H1 (cell line): Measurements from ENCODE around the gene YPEL5. TPM values are rescaled to one million over a fixed set of nuclear protein-coding genes. Genes with fewer than 3 reads are reported as not detected.

ENCODE experiments used
- CTCF ChIP-seq, 3 experiments: IDR thresholded peaks; 1 replicate in 2 of 3; 2 replicates in 1 of 3; pipeline versions ENCODE4 v1.5.1 to v1.6.1; 2011; ENCODE audit warnings: low read length in 3 of 3, mild to moderate bottlenecking in 3 of 3, inconsistent platforms in 2 of 3, low read depth in 1 of 3, moderate library complexity in 1 of 3; ENCODE audit not compliant: insufficient read depth in 1 of 3; ENCODE audit errors: control extremely low read depth in 1 of 3
- POLR2A ChIP-seq, 2 experiments: IDR thresholded peaks; 1 replicate in 1 of 2; 2 replicates in 1 of 2; pipeline ENCODE4 v1.6.1; 2011; ENCODE audit warnings: low read depth in 2 of 2, low read length in 2 of 2, mild to moderate bottlenecking in 2 of 2; ENCODE audit errors: control extremely low read depth in 1 of 2
- polyA plus RNA-seq, 7 experiments: library from polyadenylated mRNA; depleted of rRNA in 3 of 7; stranded (reverse) in 5 of 7; unstranded in 2 of 7; fragments of >200 nt in 5 of 7; fragments of 200-250 nt in 2 of 7; gene quantifications; 1 replicate in 5 of 7; 2 replicates in 1 of 7; 4 replicates in 1 of 7; pipeline versions ENCODE4 v1.2.1 to v1.2.3, GENCODE V29; 2011 to 2013; ENCODE audit warnings: missing spikeins in 2 of 7, mixed read lengths in 2 of 7
- total RNA-seq: library from RNA; stranded (reverse); fragmentation: NEBNext Ultra II Directional; extraction: Animal tissue kit (Norgen Biotek cat#: 25700); gene quantifications from 2 replicates; pipeline ENCODE4 v1.2.1, GENCODE V29; 2021

The YPEL5 gene
- total and polyA plus RNA-seq, 2 of the 8 experiments (the other 6 are each of a cell fraction or from before 2014, with no cell fraction given) = 18.5 to 28.0 TPM

- peak; percentile 60 to 98 (median 90) for TF ChIP-seq CTCF (IDR thresholded peaks at IDR 0.05; ENCODE audit: control extremely low read depth in 1 of 3, insufficient read depth in 1 of 3, low read depth in 1 of 3, low read length in 3 of 3)
- TF ChIP-seq POLR2A (IDR thresholded peaks at IDR 0.05; ENCODE audit: control extremely low read depth in 1 of 2, low read depth in 2 of 2, low read length in 2 of 2) = no peak
- TF ChIP-seq, all 59 proteins: peak for 11
These were observed 18.3 kb downstream of the YPEL5 start (continued) for GRCh38 chr2:30165050-30165520.
